Cardiac muscle cell (in vitro differentiated cells and primary cell): ENCODE results near the gene SLC46A2. TPM values are rescaled to one million over a fixed set of nuclear protein-coding genes. Genes with fewer than 3 reads are reported as not detected.

Experiments
- DNase-seq, 2 donors: peaks; one replicate each; pipeline versions ENCODE4 v3.0.0 to v3.0.0-alpha.2; 2010 to 2017; ENCODE audit warnings: low read depth in 1 of 2, low spot score in 1 of 2
- H3K27ac ChIP-seq: fragments of 200-600 bp; sonication (generic); 2 replicates; pipeline ENCODE4 v1.5.1; 2016
- H3K27me3 ChIP-seq: fragments of 200-600 bp; sonication (generic); 2 replicates; pipeline ENCODE4 v1.6.0; 2016; ENCODE audit warnings: control low read depth
- H3K36me3 ChIP-seq: fragments of 200-600 bp; sonication (generic); 2 replicates; pipeline ENCODE4 v1.5.1; 2016; ENCODE audit warnings: control low read depth
- H3K4me1 ChIP-seq: fragments of 200-600 bp; sonication (generic); 2 replicates; pipeline ENCODE4 v1.8.1; 2017; ENCODE audit warnings: low read depth, mild to moderate bottlenecking, mixed run types
- H3K4me3 ChIP-seq: fragments of 200-600 bp; sonication (generic); 2 replicates; pipeline ENCODE4 v1.5.1; 2016; ENCODE audit warnings: mild to moderate bottlenecking
- H3K9me3 ChIP-seq: fragments of 200-600 bp; sonication (generic); 2 replicates; pipeline ENCODE4 v1.5.1; 2017; ENCODE audit warnings: low read depth, mild to moderate bottlenecking, control low read depth
- CTCF ChIP-seq: IDR thresholded peaks from 2 replicates; pipeline ENCODE4 v1.5.1; 2012; ENCODE audit warnings: low read depth, mild to moderate bottlenecking, low read length
- polyA plus RNA-seq: library from polyadenylated mRNA; unstranded; fragments of >200 nt; fragmentation: Nextera tagmentation; extraction: Ambion mirVana; gene quantifications from 2 replicates; pipeline ENCODE4 v1.2.1, GENCODE V29; 2016
- total RNA-seq: library from RNA; depleted of rRNA; stranded (reverse); fragments of >200 nt; gene quantifications from 2 replicates; pipeline ENCODE4 v1.2.3, GENCODE V29; 2016

Gene SLC46A2
- total and polyA plus RNA-seq, 2 experiments from 2014 or later, result not detected

DNA sequence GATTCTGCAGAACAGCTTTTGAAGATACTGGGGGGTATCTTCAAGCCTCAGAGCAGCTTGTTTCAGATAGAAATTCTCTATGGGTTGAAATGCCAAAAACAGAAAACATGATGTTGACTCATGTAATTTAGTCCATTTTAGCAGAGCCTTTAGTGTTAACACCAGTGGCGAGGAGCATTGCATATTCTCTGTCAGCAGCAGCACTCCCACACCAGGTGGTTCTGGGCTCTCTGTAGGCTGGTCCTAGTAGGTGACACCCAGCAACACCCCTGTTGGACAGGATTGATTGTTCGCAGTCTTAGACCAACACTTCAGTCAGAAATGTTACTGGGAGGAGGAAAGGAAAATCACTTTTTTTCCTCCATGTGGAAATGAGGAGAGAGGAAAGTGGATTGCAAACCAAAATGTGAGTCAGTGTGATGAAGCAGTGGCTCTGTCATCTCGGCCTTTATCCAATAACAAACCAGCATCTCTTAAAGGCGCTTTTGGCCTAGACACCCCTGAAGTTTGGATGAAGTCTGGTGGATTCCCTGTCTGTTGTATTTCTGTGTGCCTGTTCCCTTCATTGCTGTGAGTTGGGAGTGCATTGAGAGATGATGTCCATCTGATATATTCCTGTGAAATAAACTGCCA is 16.8 kb downstream of the SLC46A2 start:
- H3K9me3 ChIP-seq, result no peaks in the 10 kb centered on the region
- no peak for DNase-seq
- no peak for TF ChIP-seq CTCF
- H3K27me3 ChIP-seq, result no peaks in the 10 kb centered on the region
- no peak overlapping the region for H3K27ac ChIP-seq
- H3K36me3 ChIP-seq, result no peaks in the 10 kb centered on the region
- no peaks in the 10 kb centered on the region for H3K4me1 ChIP-seq
- no peak overlapping the region for H3K4me3 ChIP-seq

DNA sequence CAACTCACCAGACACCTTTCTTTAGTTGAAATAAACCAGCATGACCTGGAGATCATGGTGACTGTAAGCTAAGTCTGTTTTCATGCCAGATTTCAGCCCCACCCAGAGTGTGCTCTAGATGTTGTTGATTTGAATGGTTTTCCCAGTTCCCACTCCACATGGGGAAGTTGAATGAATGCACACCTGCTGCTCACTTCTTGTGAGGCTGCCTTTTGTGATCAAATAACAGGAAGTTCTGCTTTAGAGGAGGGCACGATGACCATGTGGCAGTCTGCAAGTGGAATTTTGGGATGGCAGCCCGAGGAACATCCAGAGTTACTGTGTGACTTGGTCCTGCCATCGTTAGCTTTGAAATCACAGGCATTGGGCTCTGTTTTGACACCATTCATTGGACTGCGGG is 18.7 kb downstream of the SLC46A2 start:
- H3K9me3 ChIP-seq, result no peaks in the 10 kb centered on the region
- H3K4me3 ChIP-seq, result no peak overlapping the region
- no peak overlapping the region for H3K27ac ChIP-seq
- no peak for TF ChIP-seq CTCF
- DNase-seq, result no peak
- H3K27me3 ChIP-seq, result no peaks in the 10 kb centered on the region
- H3K36me3 ChIP-seq, result no peaks in the 10 kb centered on the region
- no peaks in the 10 kb centered on the region for H3K4me1 ChIP-seq

DNA sequence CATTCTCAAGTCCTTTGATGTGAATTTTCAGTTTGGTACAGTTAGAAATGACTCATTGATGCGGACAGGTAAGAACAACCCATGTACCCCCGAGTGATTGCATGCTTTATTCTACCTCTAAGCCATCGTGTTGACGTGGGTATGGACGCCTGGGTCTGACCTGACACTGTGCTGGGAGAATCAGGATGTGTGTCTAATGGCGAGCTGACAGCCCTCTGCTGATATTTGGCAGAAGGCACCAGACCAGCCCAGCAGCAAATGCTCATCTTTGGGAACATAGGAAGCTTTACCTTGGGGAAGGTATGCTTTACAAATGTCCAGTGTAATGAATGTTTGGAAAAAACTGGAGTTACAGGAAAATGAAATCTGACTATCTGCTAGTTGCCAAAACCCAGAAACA is 20.1 kb downstream of the SLC46A2 start:
- no peak for TF ChIP-seq CTCF
- no peaks in the 10 kb centered on the region for H3K36me3 ChIP-seq
- H3K4me3 ChIP-seq, result no peak overlapping the region
- DNase-seq, result no peak
- H3K9me3 ChIP-seq, result no peaks in the 10 kb centered on the region
- no peak overlapping the region for H3K27ac ChIP-seq
- H3K4me1 ChIP-seq, result no peaks in the 10 kb centered on the region
- H3K27me3 ChIP-seq, result no peaks in the 10 kb centered on the region

DNA sequence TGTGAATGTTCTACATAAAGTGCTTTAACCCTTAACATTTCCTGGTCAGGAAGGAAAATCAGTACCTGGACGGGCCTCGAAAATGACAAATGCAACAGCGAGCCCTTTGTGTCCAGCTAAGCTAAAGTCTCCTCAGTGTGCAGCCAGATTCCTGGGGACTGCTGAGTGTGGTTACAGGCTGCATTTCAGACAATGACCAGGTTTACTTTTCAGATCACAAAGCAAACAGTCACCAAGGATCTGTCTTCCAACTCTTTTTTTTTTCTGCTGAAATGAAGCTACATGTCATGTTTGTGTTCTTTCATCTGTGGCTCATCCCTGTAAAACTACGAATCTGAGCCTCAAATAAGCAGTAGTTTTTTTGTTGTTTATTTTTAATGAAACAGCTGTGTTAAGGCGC is 20.8 kb downstream of the SLC46A2 start:
- DNase-seq, result no peak
- Histone ChIP-seq H3K9me3 (no peaks in the 10 kb centered on the region), H3K4me1 (no peaks in the 10 kb centered on the region), H3K36me3 (no peaks in the 10 kb centered on the region), H3K4me3 (no peak overlapping the region), H3K27me3 (no peaks in the 10 kb centered on the region), H3K27ac (no peak overlapping the region)
- TF ChIP-seq CTCF, result no peak

DNA sequence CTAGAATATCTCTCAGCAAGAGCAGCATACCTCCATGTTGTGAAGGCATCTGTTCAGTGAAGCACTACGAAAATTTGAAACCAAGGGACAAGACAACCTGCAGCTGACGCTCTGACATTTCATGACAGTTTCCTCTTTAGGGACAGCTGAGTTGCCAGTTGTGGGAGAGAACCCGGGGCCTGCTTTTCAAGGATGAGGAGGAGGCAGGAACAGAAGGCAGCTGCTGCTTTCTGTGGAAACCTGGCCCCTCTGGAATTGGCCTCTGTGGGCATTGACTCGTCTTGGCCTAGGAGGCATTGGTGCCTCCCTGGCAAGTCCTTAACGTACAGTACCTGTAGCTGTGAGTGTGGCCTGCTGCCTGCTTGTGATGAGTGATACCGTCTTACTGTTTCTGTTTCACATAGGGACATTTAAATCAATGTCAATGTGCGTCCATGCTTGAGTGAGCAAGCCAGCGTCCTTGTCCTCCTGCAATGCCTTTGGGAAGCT is 21.6 kb downstream of the SLC46A2 start:
- Histone ChIP-seq H3K4me3 (no peak overlapping the region), H3K27me3 (no peaks in the 10 kb centered on the region), H3K4me1 (no peaks in the 10 kb centered on the region), H3K9me3 (no peaks in the 10 kb centered on the region), H3K27ac (no peak overlapping the region), H3K36me3 (no peaks in the 10 kb centered on the region)
- no peak for DNase-seq
- TF ChIP-seq CTCF, result no peak
